DMS53 (cell line): Measurements from ENCODE around the gene GRM3.

Experiments used
- DNase-seq: peaks from one replicate; lab custom pipeline; 2025; lab: John Stamatoyannopoulos, UW

The GRM3 gene

DNA sequence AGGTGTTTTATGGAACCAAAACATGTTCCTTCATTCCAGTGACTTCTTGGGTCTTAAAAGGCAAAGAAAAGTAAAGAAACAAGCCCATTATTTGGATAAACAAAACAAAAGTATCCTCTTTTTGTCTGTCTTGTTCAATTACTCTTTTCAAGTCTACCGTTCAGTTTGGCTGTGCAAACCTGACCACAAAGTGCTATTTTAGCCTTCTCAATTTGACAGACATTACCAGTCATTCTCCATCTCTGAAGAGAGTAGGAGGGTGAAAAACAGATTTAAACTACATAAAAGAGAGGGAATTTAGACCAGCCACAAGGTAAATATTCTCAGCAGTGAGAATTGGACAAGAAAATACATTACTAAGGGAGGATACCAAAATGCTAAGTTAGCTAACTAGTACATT lies 145.2 kb downstream of the GRM3 start:
- no peak for DNase-seq

DNA sequence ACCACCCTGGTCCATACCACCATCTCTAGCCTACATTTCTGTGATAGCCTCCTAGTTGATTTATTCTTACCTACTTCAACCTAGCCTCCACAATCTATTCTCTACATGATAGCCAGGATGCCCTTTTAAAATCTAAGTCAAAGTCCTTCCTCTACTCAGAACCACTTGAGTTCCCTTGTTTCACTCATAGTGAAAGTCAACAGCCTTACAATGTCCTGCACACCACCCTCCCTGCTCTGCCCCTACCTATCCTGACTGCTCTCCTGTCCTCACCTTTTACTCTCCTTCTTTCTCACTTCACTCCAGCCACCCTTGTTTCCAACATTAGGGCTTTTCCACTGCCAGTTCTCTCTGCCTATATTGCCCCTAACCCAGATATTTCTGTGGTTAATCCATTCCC lies 146.7 kb downstream of the GRM3 start:
- no peak for DNase-seq

DNA sequence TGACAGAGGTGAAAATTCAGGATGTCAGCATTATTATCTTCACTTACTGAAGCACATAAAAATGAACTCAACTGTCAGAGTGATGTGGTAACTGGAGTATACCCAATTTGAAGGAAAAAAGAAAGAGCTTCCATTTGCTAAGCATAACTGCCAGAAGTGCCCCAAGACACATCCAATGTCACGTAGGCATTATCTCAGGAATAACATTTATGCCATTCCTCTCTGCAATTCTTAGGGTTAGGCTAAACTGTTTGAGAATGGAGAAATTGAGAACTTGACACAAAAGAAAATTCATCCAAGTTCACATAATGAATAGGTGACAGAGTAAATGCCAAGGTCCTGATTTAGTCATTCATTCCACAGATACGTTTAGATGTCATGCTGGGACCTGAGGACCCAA lies 148.6 kb downstream of the GRM3 start:
- no peak for DNase-seq

DNA sequence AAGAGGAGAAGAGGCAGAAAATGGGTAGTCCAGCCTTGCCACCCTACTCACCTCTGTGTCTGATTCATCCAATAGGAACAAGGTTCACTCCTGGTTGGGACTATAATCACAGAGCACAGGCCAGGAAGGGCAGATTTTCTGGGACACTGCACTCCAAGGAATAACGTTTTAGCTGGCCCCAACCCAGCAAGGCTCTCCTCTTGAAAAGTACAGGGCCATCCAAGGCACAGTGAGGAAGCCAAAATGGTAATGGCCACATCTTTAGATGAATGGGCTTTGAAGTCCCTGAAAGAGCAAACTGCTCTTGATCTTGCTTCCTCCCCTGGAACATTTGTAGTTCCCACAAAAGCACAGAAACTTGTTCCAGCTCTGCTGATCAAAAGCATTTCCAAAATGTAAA lies 149.4 kb downstream of the GRM3 start:
- DNase-seq: no peak

DNA sequence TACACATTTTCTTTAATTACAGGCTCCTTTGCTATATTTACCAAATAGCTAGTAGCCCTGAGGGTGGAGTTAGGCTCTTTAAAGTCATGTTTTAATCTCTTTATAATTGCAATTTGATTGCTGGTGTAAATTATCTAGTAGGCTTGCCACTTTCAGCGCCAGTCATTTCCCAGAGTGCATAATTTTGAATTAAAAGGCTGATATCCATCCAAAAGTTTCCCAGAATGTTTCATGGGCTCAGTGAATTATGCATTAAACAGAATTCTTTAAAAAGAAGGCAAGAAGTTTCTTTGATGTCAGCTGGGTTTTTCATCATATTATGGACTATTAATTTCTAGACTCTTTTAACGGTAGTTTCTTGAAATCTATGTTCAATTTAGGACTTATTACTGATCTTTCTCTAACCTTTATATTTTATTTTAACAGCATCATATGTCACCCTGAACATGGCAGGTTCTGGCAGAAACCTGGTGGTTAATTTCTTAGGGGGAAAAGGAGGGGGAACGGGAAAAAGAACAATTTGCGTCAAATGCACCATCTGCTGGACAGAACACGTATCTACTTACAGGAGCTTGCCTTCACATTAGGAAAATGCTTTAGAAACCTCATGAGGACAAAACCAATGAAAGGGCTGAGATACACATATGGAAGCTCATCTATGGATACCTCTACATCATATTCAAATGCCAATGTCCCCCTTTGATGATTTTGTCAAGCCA lies 171.1 kb downstream of the GRM3 start:
- peak; percentile 76 for DNase-seq

DNA sequence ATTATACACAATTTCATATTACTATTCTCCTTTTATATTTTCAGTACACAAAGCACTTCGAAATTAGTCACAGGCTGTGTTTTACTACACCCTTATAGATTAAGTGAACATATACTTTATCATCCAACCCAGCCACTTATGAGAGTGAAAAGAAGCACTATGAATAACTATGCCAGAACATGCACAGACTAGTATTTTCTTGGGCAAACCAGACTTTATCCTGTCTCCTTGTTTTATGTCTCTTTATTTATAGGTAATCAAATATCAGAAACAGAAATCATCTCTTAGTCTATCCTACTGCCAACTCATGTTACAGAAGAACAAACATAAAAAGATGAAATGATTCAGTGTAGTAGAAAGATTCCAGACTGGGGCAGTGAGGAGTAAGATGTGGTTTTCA lies 171.8 kb downstream of the GRM3 start:
- no peak for DNase-seq

DNA sequence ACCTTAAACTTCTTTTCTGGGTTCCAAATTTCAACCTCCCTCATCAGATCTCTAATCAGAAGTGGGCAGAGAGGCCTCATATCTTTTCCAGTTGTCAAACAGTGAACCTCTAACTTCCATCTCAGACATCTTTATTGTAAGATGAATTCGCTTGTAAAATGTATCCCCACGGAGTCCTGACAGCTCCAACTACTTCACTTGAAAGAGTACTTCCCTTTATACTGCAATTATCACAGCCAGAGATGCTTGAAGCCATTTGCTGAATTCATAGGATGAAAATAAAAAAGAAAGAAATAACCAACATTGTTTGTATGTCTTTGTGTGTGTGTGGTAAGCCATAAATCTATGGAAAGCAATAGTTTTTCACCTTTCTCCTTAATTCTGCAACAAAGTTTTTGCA lies 175.2 kb downstream of the GRM3 start:
- no peak for DNase-seq

DNA sequence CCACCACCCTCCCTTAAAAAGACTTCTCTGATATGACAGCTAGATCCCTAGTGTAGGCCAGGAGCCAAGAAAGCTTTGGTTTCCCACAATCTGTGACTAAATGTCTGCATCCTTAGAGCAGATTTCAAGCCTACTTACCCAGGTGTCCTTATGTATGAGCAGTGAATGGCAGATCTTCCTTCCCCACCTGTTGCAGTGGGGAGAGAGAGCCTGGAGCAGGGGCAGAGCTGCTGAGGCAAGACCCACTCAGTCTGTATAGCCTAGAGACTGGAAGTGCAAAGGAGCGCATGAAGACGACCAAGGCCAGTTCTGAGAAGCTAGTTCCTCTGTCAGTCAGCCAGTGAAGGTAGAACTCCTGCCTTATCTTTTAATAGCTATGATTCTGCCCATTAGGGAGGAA lies 180.1 kb downstream of the GRM3 start:
- no peak for DNase-seq

DNA sequence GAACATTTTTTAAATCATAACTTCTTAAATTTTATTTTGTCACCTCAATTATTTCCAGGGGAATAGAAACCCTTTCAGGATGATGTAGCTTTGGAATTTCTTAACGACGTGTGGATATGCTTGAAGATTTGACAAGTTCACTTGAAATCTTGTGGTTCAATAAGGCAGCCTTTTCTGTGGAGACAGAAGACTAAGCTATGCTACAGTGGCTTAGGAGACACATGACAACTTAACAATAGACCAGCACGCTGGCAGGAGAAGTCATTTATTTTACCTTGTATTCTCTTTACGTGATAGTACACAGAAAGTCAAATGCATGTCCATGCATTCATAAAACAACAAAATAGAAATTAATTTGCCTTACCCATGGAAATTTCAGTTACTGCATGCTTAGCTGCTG lies 181.6 kb downstream of the GRM3 start:
- no peak for DNase-seq

DNA sequence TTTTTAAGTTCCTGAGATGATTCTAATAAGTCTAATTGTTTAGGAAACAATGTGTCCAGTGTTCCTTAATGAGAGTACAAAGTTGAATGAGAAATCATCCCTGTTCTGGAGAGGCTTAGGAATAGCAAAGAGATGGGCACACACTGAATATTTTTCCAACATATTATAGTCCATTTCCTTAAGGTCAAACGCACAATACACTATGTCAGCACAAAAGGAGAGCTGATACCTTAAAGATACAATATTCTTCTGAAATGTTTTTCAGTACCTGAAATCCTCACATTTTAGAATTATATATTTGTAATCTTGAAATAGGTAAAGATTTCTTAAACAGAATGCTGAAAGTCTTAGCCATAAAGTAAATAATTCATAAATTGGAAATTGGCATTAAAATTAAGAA lies 183.2 kb downstream of the GRM3 start:
- DNase-seq: no peak

DNA sequence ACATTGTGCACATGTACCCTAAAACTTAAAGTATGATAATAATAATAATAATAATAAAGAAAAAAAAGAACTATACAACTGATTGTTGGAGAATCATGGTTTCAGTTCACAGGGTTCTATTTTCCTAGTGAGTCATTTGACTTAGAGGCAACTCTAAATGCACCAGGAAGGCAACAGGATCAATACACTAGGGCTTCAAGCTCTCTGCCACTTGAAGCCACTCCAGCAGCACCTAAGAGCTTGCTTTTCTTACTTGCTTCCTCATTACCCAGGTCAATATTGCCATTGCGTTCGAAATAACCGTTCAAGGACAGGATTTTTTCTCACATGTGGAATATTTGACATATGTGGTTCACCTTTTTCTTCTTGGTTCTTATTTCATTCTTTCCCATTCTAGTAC lies 189.7 kb downstream of the GRM3 start:
- peak; percentile 98 for DNase-seq

DNA sequence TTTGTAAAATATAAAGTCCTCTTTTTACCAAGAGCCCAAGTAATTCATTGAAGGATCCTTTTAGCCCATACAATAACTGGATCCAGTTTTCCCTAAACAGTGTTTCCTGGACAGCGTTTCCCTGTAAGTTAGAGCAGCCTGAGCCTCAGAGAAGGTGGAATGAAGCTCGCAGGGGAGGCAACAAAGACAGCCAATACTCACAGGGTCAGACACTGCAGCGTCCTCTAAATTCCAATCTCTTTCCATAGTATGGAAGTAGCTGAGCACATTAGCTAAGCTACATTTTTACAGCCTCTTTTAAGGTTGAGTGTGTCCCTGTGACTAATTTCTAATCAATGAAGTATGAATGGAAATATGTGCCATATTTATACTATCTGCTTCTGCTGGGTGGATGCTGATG lies 193.5 kb downstream of the GRM3 start:
- DNase-seq: no peak

DNA sequence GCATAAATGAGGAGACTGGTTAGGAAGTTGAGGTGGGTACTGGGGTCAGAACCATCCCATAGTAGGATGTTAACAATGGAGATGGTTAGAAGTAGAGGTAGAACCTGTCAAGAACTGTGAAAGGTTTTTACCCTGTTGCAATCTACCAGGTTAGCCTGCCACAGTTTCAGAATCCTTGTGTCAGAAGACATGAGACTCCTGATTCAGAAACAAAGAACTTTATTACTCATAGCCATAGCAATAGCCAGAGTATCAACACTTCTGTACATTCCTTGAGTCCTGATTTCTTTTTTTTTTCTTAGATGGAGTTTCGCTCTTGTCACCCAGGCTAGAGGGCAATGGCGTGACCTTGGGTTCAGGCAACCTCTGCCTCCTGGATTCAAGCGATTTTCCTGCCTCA lies 200.9 kb downstream of the GRM3 start:
- DNase-seq: no peak

DNA sequence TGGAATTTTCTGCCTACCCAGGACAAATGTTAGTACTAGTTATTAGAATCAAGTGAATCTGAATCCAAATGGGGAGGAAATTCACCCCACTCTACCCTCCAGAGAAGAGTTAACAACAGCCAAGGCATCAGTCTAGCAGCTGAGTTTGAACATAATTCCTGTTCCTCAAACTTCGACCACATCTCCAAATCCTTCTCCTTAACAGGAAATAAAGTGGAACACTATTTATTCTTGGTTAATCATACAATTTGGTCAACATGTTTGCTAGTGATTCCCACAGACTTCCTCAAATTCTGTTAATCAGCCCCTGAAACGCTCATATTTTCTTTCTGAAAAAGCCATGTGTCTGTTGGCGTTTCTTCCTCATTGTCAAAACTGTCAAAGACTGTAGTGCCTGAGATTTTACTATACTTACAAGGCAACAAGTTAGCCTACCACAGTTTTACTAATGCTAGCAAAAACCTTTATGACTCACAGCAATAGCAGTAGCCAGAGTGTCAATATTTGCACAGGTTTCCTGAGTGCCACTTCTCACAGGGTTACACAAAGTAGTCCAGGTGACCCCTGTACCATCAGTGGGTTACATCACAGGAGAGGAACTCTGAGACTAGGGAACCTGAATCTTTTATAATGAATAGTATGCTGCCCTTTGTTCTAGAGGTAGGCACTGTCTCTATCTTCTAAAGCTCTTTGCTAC lies 202.9 kb downstream of the GRM3 start:
- DNase-seq: peak; percentile 99

DNA sequence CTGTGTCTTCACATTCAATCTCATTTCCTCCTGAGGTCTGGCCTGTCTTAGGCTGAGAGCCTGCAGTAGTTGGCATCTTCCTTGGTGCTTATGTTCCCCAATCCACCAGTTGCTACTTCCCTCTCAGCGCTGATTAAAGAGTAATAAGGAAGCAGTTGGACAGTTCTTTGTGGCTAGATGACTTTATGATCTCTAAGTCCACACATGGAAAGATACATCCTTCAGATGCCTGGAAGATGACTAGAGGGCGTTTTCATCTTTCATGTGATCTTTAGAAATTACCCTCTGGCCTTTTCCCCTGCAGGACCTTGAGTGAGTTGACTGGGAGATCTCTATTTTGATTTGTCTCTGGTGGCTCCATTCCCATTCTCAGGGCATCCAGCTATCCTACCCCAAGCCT lies 204.5 kb downstream of the GRM3 start:
- peak; percentile 32 for DNase-seq

DNA sequence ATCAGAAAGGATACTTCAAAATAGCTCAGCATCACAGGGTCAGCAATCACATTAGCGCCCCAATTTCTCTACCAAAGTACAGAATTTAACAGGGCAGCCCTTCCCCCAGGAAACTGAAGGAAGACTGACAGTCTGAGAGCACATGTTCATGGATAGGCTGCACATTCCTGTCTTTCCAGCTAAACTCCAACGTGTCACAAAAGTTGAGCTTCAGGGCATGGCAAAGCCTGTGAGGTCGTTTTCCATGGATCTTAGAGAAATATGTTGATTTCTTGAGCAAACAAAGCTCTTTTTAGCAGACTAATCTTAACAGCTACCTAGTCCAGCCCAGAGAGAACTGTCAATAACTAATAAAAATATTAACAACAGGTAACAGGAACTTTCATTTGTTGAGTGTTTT lies 207.9 kb downstream of the GRM3 start:
- no peak for DNase-seq

DNA sequence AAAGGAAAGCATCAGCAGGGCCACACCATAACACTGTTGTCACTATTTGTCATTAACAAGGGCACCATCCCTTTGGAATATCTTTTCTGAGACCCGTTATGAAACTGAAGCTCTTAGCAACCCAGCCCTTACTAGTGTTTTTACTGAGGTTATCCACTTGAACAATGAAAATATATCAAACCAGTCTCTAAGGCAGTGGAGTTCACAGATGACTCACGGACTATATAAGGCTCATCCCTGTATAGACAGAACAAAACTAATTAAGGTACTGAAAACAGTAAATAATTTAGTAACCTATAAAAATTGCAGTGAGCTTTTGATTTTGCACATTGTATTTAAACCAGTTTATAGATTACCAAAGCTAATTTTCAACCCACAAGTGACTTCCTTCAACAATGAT lies 219.7 kb downstream of the GRM3 start:
- DNase-seq: peak; percentile 14

DNA sequence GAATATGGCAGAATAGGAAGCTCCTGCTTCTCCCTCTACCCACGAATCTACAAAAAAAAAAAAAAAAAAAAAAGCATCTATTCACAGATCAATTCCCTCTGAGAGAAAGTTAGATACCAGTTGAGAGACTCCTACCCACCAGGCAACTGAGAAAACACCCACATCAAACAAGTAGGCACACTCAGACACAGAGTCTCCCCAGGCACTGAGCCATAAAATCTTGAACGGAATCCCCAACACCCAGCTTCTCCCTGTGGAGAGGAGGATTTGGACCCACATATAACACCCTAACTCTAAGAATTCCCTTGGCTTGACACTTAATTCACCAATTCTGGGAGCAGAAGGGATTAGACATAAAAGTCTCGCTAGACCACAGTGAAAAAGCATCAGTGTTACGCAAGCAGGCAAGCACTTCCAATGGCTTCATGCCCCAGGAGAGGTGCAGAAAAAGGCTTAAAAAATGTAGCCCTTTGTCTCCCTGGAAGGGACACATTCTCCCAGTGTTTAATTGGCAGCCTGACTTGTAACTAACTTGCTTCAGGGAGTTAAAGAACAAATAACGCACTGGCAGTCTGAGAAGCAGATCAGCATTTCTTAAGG lies 223.6 kb downstream of the GRM3 start:
- no peak for DNase-seq

DNA sequence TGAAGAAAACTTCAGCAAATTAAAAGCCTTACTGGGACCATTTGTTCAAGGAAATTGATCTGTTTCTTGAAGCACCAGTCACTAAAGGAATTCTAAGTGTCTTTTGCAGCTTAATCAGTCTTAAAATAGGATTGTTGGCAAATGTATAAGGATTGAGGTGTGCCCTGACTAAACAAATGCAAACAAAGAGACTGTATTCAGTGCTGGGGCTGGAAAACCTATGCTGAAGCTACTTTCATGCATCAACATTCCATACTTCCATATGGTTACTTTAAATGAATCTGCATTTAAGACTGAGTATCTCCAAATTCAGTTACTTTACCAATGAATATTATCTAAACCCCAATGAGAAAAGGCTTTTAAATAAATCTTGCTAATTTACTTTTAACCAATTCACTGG lies 232.4 kb downstream of the GRM3 start:
- no peak for DNase-seq

DNA sequence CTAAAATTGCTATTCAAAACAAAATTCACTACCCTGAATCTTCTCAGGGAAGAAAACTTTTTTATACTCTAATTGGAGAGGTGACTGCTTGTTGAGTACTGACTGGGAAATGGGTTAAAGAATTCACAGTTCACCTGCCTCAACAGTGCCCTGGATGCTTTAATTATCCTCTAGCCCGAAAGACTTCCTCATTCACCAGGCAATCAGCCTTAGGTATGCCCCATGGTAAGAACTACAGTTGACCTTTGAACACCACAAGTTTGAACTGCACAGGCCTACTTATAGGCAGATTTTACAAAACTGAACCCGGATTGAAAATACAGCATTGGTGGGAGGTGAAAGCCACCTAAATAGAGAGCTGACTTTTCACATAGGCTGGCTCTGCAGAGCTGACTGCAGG lies 240.4 kb downstream of the GRM3 start:
- no peak for DNase-seq

DNA sequence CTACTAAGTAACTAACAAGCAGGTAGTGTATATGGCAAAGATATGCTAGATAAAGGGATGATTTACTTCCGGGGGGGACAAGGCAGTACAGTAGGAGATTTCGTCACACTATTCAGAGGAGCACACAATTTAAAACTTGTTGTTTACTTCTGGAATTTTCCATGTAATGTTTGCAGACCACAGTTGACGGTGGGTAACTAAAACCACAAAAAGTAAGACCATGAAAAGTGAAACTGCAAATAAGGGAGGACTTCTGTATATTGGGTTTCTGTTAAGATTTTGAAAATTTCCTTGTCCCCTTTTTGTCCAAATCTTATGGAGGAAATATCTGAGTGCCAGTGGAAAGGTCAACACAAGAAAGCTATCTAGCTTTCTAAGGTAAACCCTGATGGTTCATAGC lies 245.8 kb downstream of the GRM3 start:
- no peak for DNase-seq

DNA sequence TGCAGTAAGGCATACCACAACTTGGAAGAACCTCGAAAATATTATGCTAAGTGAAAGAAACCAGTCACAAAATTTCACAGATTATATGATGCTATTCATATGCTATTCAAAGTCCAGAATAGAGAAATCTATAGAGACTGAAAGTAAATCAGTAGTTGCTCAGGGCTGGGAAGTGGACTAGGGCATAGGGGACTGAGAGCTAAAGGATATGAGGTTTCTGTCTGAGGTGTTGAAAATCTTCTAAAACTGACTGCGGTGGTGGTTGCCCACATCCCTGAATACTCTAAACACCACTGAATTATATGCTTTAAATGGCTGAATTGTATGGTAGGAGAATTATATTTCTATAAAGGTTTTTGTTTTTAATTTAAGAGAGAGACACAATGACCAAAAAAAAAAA lies 254.5 kb downstream of the GRM3 start:
- no peak for DNase-seq

DNA sequence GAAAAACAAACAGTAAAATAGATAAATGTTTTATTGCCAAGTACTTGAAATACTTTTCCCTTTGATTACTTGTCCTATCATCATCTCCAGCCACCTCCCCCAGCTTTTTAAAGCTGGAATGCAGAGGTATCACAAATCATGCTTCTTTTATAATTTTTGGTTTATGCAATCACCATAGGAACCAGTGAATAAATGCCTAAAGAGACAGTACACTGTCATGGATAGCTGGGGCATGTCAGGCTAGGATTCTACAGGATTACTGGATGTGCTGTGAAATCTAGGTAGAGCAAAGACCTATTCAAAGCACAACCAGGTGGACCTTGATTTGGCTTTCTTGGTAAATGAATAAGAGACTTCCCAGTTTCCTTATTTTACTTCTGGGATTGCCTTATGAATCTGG lies 257.2 kb downstream of the GRM3 start:
- DNase-seq: no peak
